ENCODE measurements around the gene ISLR2.

Gene ISLR2

DNA sequence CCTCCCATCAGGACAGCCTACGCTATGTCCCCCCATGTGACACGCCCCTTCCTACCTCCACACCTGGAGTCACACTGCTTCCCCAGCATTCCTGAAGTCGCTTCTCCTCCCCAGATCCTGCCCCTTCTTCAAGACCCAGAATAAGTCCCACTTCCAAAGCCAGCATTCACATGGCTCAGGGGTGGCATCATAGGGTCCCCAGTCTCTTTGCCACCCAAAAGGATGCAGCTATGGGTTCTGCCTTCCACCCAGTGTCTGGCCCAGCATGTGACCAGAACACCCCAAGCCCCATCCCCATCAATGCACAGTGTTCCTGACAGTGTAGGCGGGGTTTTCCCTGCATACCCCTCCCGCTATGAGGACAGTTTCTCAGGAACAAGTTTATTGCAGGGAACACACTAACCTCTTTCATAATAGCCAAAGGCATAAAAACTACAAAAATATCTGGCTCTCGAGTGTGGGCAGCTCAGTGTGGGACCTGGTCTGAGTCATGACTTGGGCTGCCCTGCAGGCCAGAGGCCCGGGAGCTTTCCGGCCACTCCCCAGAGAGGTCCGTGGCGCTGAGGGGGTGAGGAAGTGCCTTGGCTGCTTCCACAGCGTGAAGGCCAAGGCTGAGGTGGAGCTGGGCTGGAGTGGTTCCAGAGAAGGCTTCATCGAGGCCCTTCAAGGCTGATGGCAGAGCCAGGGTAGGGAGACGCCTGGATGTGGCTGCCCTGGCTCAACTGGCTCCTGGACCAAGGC is 48.9 kb downstream of the ISLR2 start:
- DNase-seq = no peak

- DNase-seq = no peak
These were observed 49.8 kb downstream of the ISLR2 start for GRCh38 chr15:74179983-74180880.

- DNase-seq = no peak
These were observed 50.7 kb downstream of the ISLR2 start for GRCh38 chr15:74180881-74181602.

DNA sequence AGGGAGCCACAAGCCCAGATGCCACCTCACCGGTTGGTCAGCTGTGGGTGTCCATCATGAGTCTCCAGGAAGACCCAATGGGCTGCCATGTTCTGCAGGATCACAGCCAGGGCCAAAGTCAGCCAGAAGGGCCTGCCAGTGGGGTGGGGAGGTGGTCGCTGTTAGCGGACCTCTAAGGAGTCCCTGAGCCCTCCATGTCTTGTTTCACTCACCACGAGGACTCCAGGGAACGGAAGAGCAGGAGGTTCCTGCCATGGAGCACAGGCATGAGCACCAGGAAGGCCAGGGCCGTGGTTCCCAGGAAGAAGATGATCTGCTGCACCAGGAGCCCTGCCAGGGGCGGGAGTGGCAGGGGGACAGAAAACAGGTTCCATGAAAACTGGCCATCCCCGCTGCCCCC is 51.7 kb downstream of the ISLR2 start:
- no peak for DNase-seq

DNA sequence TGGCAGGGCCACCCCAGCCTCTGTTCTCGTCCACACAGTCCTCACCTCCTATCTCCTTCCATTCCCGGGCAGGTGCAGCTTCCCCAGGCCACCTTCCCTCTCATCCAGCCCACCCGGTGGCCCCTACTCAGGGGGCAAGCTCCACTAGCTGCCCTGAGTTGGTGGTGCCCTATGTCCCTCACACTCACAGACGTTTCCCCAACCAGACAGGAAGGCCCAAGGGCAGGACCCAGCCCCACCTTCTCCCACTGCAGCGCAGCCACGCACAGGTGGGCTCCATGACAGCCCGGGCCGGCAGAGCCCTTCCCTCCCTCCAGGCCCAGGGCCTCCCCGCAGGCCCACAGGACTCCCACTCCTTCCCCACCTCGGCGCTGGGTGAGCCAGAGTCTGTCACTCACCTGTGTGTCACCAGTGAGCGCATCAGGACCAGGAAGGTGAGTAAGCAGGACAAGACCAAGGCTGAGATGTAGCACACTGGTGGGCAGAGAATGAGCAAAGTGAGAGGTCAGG is 54.3 kb downstream of the ISLR2 start:
- no peak for DNase-seq

- no peak for DNase-seq
These were observed 55.4 kb downstream of the ISLR2 start for GRCh38 chr15:74185710-74186348.
